ENCODE measurements around the gene CDK17.

The CDK17 gene

DNA sequence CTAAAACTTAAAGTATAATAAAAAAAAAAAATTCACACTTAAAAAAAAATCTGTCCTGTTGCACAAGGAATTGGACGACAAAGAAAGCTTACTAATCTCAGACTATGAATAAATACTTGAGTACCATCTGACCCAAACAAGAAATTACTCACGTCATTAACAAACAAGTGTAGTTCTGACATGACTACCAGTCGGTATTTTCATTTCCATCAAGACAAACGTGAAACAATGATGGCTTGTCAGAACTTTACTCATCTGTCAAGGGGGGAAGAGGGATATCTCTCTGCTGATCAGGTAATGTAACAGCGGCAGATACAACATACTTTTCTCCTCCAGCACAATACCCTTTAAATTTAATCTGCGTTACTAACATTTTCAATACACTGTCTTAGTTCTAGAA lies 78.3 kb downstream of the CDK17 start:
- TF ChIP-seq POLR2AphosphoS5 (IDR thresholded peaks at IDR 0.05; ENCODE audit: low read depth, low read length) (no peak), FOXP2 (optimal IDR thresholded peaks at IDR 0.05; ENCODE audit: borderline replicate concordance, extremely low read depth, extremely low read length, insufficient read depth) (no peak), SIN3A (IDR thresholded peaks at IDR 0.05; ENCODE audit: borderline replicate concordance, insufficient read depth, low read length) (no peak)

DNA sequence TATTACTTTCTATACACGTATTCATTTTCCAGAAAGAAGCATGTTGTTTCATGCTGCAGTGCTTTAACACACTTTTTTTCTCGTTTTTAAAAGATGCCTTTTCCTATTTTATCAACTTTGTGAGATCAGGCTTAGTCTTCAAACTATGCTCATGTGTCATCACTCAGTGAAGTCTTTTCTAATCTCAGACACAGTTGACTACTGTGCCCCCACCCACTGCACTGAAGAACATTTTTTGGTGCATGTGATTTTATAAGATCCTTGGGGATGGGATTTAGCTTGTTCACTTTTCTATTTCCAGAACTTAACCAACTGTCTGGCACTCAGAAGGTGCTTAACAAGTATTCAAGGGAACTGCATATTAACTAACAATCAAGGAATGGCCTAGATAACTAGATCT lies 85.5 kb downstream of the CDK17 start:
- TF ChIP-seq SIN3A (IDR thresholded peaks at IDR 0.05; ENCODE audit: borderline replicate concordance, insufficient read depth, low read length) (no peak), POLR2AphosphoS5 (IDR thresholded peaks at IDR 0.05; ENCODE audit: low read depth, low read length) (no peak), FOXP2 (optimal IDR thresholded peaks at IDR 0.05; ENCODE audit: borderline replicate concordance, extremely low read depth, extremely low read length, insufficient read depth) (no peak), TAF1 (IDR thresholded peaks at IDR 0.05; ENCODE audit: borderline replicate concordance, insufficient read depth, low read length) (no peak), REST (IDR thresholded peaks at IDR 0.05; ENCODE audit: insufficient read depth in 1 of 2, low read depth in 2 of 2, low read length in 2 of 2) (no peak)

DNA sequence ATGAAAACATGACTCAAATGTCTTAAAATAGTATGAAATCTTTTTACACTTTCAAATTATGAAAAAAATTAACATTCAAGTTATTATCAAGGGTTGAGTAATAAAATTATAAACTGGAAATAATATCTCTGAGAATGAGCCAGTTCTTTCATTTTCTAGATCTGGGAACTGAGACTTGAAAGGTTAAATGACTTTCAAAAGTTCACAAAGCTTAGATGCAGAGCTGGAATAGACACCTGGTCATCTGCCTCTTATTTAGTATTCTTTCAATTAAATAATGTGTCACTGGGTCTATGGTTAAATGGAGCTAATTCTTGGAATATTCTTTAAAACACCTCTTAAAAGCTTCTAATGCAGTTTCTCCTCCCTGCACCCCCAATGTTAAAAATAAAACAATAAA lies 86.6 kb downstream of the CDK17 start:
- TF ChIP-seq FOXP2 (optimal IDR thresholded peaks at IDR 0.05; ENCODE audit: borderline replicate concordance, extremely low read depth, extremely low read length, insufficient read depth) (no peak), TAF1 (IDR thresholded peaks at IDR 0.05; ENCODE audit: borderline replicate concordance, insufficient read depth, low read length) (no peak), POLR2AphosphoS5 (IDR thresholded peaks at IDR 0.05; ENCODE audit: low read depth, low read length) (no peak), SIN3A (IDR thresholded peaks at IDR 0.05; ENCODE audit: borderline replicate concordance, insufficient read depth, low read length) (no peak)

DNA sequence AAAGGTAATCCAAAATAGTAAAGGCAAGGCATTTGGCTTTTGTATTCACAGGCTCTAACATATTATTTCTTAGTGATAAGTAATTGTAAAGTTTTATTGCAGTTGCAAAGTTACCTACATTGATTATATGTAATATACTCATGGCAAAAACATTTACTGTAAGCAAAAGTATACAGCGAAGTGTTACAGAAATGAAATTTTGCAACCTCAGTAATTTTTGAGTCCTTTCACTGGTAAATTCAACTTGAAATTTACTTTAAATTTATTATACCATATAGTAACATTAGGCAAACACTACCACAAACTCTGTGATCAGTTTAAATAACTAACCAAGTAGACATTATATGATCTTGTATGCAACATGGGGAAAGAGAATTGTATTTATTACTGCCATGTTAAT lies 89.0 kb downstream of the CDK17 start:
- TF ChIP-seq SIN3A (IDR thresholded peaks at IDR 0.05; ENCODE audit: borderline replicate concordance, insufficient read depth, low read length) (no peak), REST (IDR thresholded peaks at IDR 0.05; ENCODE audit: insufficient read depth in 1 of 2, low read depth in 2 of 2, low read length in 2 of 2) (no peak), POLR2AphosphoS5 (IDR thresholded peaks at IDR 0.05; ENCODE audit: low read depth, low read length) (no peak), TAF1 (IDR thresholded peaks at IDR 0.05; ENCODE audit: borderline replicate concordance, insufficient read depth, low read length) (no peak), FOXP2 (optimal IDR thresholded peaks at IDR 0.05; ENCODE audit: borderline replicate concordance, extremely low read depth, extremely low read length, insufficient read depth) (no peak)

DNA sequence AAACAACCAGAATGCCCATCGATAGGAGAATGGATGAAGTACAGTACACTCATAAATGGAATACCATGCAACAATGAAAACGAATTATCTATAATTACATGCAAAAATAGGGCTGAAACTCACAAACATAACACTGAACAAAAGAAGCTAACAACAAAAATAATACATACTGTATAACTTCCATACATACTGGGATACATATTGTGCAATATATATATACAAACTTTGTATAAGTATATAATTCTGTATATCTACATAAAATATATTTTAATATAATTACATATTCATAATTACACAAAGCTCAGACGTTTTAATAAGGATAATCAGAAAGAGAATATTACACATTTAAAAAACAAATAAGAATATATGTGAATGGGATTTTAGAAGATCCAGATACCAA lies 90.2 kb downstream of the CDK17 start:
- TF ChIP-seq SIN3A (IDR thresholded peaks at IDR 0.05; ENCODE audit: borderline replicate concordance, insufficient read depth, low read length): no peak
- no peak for TF ChIP-seq REST (IDR thresholded peaks at IDR 0.05; ENCODE audit: insufficient read depth in 1 of 2, low read depth in 2 of 2, low read length in 2 of 2)
- no peak for TF ChIP-seq POLR2AphosphoS5 (IDR thresholded peaks at IDR 0.05; ENCODE audit: low read depth, low read length)
- no peak for TF ChIP-seq FOXP2 (optimal IDR thresholded peaks at IDR 0.05; ENCODE audit: borderline replicate concordance, extremely low read depth, extremely low read length, insufficient read depth)
- no peak for TF ChIP-seq TAF1 (IDR thresholded peaks at IDR 0.05; ENCODE audit: borderline replicate concordance, insufficient read depth, low read length)

GRCh38 chr12:96308881-96309280 lies 91.4 kb downstream of the CDK17 start:
- TF ChIP-seq POLR2AphosphoS5 (IDR thresholded peaks at IDR 0.05; ENCODE audit: low read depth, low read length) (no peak), TAF1 (IDR thresholded peaks at IDR 0.05; ENCODE audit: borderline replicate concordance, insufficient read depth, low read length) (no peak), FOXP2 (optimal IDR thresholded peaks at IDR 0.05; ENCODE audit: borderline replicate concordance, extremely low read depth, extremely low read length, insufficient read depth) (no peak), REST (IDR thresholded peaks at IDR 0.05; ENCODE audit: insufficient read depth in 1 of 2, low read depth in 2 of 2, low read length in 2 of 2) (no peak), SIN3A (IDR thresholded peaks at IDR 0.05; ENCODE audit: borderline replicate concordance, insufficient read depth, low read length) (no peak)
